ENCODE data around the gene LRMDA. TPM values are rescaled to one million over a fixed set of nuclear protein-coding genes. Genes with fewer than 3 reads are reported as not detected.

Gene LRMDA
- total and polyA plus RNA-seq, 2 of the 13 experiments (the other 11 are each of a cell fraction or from before 2014, with no cell fraction given): 13.4 to 22.0 TPM

GRCh38 chr10:75678527-75678926 is 247.1 kb downstream of the LRMDA start:
- no TSS peak for BruUV-seq (replicated peaks)
- H2AFZ ChIP-seq (ENCODE audit: low read length): no peak overlapping the region
- DNase-seq (ENCODE audit: low spot score) (no peak), FAIRE-seq (no peak), ATAC-seq (no peak)
- ChIA-PET CTCF (ENCODE audit: low intra/inter-chr PET ratio, low total read pairs) (no interaction called here), POLR2A (no interaction called here)
- no peaks in the 10 kb centered on the region for H3K27me3 ChIP-seq (ENCODE audit: control insufficient read depth in 1 of 2, insufficient read depth in 2 of 2, low read length in 2 of 2)
- no peak overlapping the region for H3K27ac ChIP-seq (ENCODE audit: extremely low read length, insufficient read depth, low read length)
- no peaks in the 10 kb centered on the region; a peak in 2 of 5 replicates for H3K36me3 ChIP-seq (replicated peaks in 1 of 2; ENCODE audit: control insufficient read depth in 1 of 2, insufficient read depth in 2 of 2, low read length in 2 of 2)
- no peak overlapping the region for H3K9ac ChIP-seq (ENCODE audit: insufficient read depth, low read depth, low read length)
- no peaks in the 10 kb centered on the region for H4K20me1 ChIP-seq (ENCODE audit: insufficient read depth, low read length)
- in situ Hi-C loops (cut with HindIII; ENCODE audit: extremely low pct_ligation_motif_present, low pct_unique_long_range_greater_than_20kb): no loop called here
- H3K4me2 ChIP-seq (ENCODE audit: low read depth, low read length): no peak overlapping the region
- intact Hi-C loops (cut with micrococcal nuclease; ENCODE audit: unreplicated experiment): no loop called here
- no peaks in the 10 kb centered on the region for H3K79me2 ChIP-seq (ENCODE audit: insufficient read depth, low read length)
- H3K4me1 ChIP-seq (ENCODE audit: insufficient read depth, low read length): peaks cover 11% of the 10 kb centered on the region
- H3K9me3 ChIP-seq (ENCODE audit: low read length): no peaks in the 10 kb centered on the region
- TF ChIP-seq RAD21 (CRISPR knock-in tag; IDR thresholded peaks at IDR 0.05) (no peak), ELF4 (CRISPR knock-in tag; IDR thresholded peaks at IDR 0.05; ENCODE audit: borderline replicate concordance) (no peak), ZNF605 (CRISPR knock-in tag; IDR thresholded peaks at IDR 0.05) (no peak), MTA3 (CRISPR knock-in tag; IDR thresholded peaks at IDR 0.05) (no peak), ZNF749 (CRISPR knock-in tag; IDR thresholded peaks at IDR 0.05; ENCODE audit: borderline replicate concordance) (no peak), HOMEZ (CRISPR knock-in tag; IDR thresholded peaks at IDR 0.05; ENCODE audit: low read depth) (no peak), ZSCAN22 (CRISPR knock-in tag; IDR thresholded peaks at IDR 0.05) (no peak), HOXA9 (CRISPR knock-in tag; IDR thresholded peaks at IDR 0.05; ENCODE audit: borderline replicate concordance) (no peak), JUN (CRISPR knock-in tag; IDR thresholded peaks at IDR 0.05) (no peak)
- 90% methylated on average over 4 of the region's 4 CpGs for WGBS (ENCODE audit: low lambda C conversion rate)
- no peak overlapping the region for H3K4me3 ChIP-seq (replicated peaks in 1 of 3; ENCODE audit: insufficient read depth in 1 of 3, low read depth in 2 of 3, low read length in 3 of 3)

Measured in HepG2 (cell line).